Panc1 (cell line): ENCODE results near the gene PPARG.

Source experiments
- CTCF ChIP-seq: fragments of 450-650 bp; IDR thresholded peaks from 2 replicates; pipeline ENCODE4 v1.5.1; 2017; ENCODE audit warnings: mild to moderate bottlenecking
- POLR2AphosphoS5 ChIP-seq: IDR thresholded peaks from 2 replicates; pipeline ENCODE4 v1.6.1; 2012; ENCODE audit warnings: mild to moderate bottlenecking, low read depth, low read length, moderate library complexity
- REST ChIP-seq, 2 experiments: IDR thresholded peaks; 2 replicates each; pipeline ENCODE4 v1.6.1; 2011 to 2012; ENCODE audit warnings: low read depth in 2 of 2, control low read depth in 1 of 2, low read length in 1 of 2, mild to moderate bottlenecking in 1 of 2, moderate library complexity in 1 of 2; ENCODE audit not compliant: insufficient read depth in 1 of 2
- SIN3A ChIP-seq: IDR thresholded peaks from 2 replicates; pipeline ENCODE4 v1.6.1; 2012; ENCODE audit warnings: low read depth, mild to moderate bottlenecking, low read length, moderate library complexity, borderline replicate concordance; ENCODE audit not compliant: insufficient read depth

GRCh38 chr3:12258911-12259310 lies 30.0 kb upstream of the PPARG start:
- TF ChIP-seq CTCF (no peak), POLR2AphosphoS5 (no peak), REST (IDR thresholded peaks at IDR 0.05; ENCODE audit: insufficient read depth in 1 of 2, low read depth in 2 of 2, low read length in 1 of 2) (no peak), SIN3A (no peak)
